ENCODE data around the gene HES5.

Gene HES5

DNA sequence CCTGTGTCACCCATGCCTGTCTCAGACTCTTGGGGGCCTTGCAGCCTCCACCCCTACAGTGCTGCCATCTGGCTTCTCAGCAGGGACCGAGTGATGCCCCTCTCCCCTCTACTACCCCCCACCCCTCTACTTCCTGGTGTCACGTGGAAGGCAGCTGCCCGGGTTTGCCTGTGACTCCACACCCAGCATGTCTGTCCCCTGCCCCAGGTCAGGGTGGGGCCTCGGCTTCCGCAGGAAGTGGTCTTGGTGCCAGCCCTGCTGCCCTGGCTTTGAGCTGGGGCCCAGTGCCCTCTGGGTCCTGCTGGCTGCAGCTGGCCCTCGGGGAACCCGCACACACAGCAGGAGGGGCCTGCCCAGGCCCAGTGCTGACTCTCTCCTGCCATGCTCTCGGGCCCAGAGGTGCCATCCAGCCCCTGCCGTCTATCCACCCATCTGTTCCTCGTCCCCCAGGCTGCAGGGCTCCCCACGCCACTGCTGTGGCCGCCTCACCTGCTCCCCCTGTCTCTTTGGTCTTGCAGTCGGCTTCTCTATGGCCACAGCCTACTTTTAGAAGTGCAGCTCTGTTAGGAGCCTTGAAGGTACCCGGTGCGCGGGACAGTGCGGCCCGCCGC, 30.0 kb downstream of the HES5 start:
- Histone ChIP-seq H3K4me3 (ENCODE audit: insufficient read length, low read depth) (no peak overlapping the region), H3K36me3 (ENCODE audit: insufficient read depth, insufficient read length, low read length) (no peaks in the 10 kb centered on the region), H3K4me1 (ENCODE audit: insufficient read depth, insufficient read length) (peaks cover 3% of the 10 kb centered on the region), H3K27me3 (ENCODE audit: insufficient read depth, insufficient read length) (no peaks in the 10 kb centered on the region), H3K9me3 (ENCODE audit: insufficient read depth, low read length) (no peaks in the 10 kb centered on the region), H3K9ac (ENCODE audit: insufficient read length, low read depth) (no peak overlapping the region)
- no peak for DNase-seq (ENCODE audit: low read depth, low spot score)
- TF ChIP-seq YY1 (IDR thresholded peaks at IDR 0.05; ENCODE audit: insufficient read depth, insufficient read length): no peak
- TF ChIP-seq ZNF274 (IDR thresholded peaks at IDR 0.05; ENCODE audit: low read depth, low read length): no peak
- TF ChIP-seq SUZ12 (IDR thresholded peaks at IDR 0.05; ENCODE audit: extremely low read depth, insufficient read depth, insufficient read length): no peak

DNA sequence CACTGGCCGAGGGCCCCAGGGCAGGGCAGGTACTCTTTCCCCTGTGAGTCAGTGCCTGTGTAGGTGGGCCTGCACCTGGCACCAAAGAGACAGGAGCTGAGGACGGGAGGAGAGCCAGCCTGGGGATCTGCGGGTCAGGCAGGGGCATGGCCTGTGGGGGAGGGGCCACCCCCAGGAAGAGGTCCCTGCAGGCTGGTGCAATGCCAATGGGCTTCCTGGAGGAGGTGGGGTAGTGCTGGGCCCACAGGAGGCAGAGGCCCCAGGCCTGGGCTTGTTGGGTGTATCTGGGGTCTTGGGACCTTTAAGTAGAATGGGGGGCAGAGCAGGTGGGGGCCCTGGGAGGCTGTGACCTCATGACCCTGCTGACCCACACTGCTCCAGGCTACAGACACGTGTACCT, 30.8 kb downstream of the HES5 start:
- no peaks in the 10 kb centered on the region for H3K9me3 ChIP-seq (ENCODE audit: insufficient read depth, low read length)
- no peak overlapping the region for H3K9ac ChIP-seq (ENCODE audit: insufficient read length, low read depth)
- no peaks in the 10 kb centered on the region for H3K36me3 ChIP-seq (ENCODE audit: insufficient read depth, insufficient read length, low read length)
- H3K4me1 ChIP-seq (ENCODE audit: insufficient read depth, insufficient read length): peaks cover 3% of the 10 kb centered on the region
- H3K4me3 ChIP-seq (ENCODE audit: insufficient read length, low read depth): no peak overlapping the region
- H3K27me3 ChIP-seq (ENCODE audit: insufficient read depth, insufficient read length): no peaks in the 10 kb centered on the region
- TF ChIP-seq ZNF274 (IDR thresholded peaks at IDR 0.05; ENCODE audit: low read depth, low read length) (no peak), SUZ12 (IDR thresholded peaks at IDR 0.05; ENCODE audit: extremely low read depth, insufficient read depth, insufficient read length) (no peak), YY1 (IDR thresholded peaks at IDR 0.05; ENCODE audit: insufficient read depth, insufficient read length) (no peak)
- DNase-seq (ENCODE audit: low read depth, low spot score): no peak

DNA sequence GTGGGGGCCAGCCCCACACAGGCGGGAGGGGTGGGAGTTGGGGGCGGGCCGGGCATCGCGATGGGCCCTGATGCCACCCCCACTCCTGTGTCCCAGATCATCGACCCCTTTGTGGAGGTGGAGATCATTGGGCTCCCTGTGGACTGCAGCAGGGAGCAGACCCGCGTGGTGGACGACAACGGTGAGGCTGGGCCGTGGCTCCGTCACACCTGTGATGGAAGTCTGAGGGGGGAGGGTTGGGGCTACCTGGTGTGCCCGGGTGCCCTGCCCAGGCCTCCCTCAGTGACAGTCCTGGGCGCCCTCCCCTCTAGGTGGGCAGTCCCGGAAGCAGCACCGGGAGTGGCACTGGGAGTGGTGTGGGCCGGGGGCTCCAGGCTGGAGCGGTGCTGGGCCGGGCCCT, 31.4 kb downstream of the HES5 start:
- no peaks in the 10 kb centered on the region for H3K27me3 ChIP-seq (ENCODE audit: insufficient read depth, insufficient read length)
- no peak overlapping the region for H3K9ac ChIP-seq (ENCODE audit: insufficient read length, low read depth)
- no peak for DNase-seq (ENCODE audit: low read depth, low spot score)
- no peak overlapping the region for H3K4me3 ChIP-seq (ENCODE audit: insufficient read length, low read depth)
- TF ChIP-seq SUZ12 (IDR thresholded peaks at IDR 0.05; ENCODE audit: extremely low read depth, insufficient read depth, insufficient read length) (no peak), YY1 (IDR thresholded peaks at IDR 0.05; ENCODE audit: insufficient read depth, insufficient read length) (no peak), ZNF274 (IDR thresholded peaks at IDR 0.05; ENCODE audit: low read depth, low read length) (no peak)
- no peaks in the 10 kb centered on the region for H3K36me3 ChIP-seq (ENCODE audit: insufficient read depth, insufficient read length, low read length)
- H3K9me3 ChIP-seq (ENCODE audit: insufficient read depth, low read length): no peaks in the 10 kb centered on the region
- H3K4me1 ChIP-seq (ENCODE audit: insufficient read depth, insufficient read length): peaks cover 6% of the 10 kb centered on the region

DNA sequence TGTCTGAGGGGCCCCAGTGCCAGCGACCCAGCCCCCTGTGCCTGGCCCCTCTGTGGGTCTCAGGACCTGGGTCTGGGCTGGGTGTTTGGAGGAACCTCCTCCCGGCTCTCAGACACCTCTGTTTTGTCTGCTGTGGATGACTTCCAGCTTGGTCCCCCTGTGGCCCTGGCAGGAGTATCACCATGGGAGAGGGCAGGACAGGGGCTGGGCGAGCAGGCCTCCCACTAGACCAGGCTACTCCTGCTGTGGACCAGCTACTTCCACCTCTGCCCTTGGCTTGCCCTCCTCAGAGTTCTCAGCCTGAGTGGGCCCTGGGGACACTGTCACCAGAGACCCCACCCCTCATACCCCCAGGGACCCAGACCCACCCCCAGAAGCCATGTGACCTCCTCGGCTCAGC, 32.2 kb downstream of the HES5 start:
- Histone ChIP-seq H3K9me3 (ENCODE audit: insufficient read depth, low read length) (no peaks in the 10 kb centered on the region), H3K4me3 (ENCODE audit: insufficient read length, low read depth) (no peak overlapping the region), H3K27me3 (ENCODE audit: insufficient read depth, insufficient read length) (no peaks in the 10 kb centered on the region), H3K9ac (ENCODE audit: insufficient read length, low read depth) (no peak overlapping the region), H3K4me1 (ENCODE audit: insufficient read depth, insufficient read length) (peaks cover 4% of the 10 kb centered on the region), H3K36me3 (ENCODE audit: insufficient read depth, insufficient read length, low read length) (no peaks in the 10 kb centered on the region)
- no peak for DNase-seq (ENCODE audit: low read depth, low spot score)
- TF ChIP-seq YY1 (IDR thresholded peaks at IDR 0.05; ENCODE audit: insufficient read depth, insufficient read length) (no peak), SUZ12 (IDR thresholded peaks at IDR 0.05; ENCODE audit: extremely low read depth, insufficient read depth, insufficient read length) (no peak)

DNA sequence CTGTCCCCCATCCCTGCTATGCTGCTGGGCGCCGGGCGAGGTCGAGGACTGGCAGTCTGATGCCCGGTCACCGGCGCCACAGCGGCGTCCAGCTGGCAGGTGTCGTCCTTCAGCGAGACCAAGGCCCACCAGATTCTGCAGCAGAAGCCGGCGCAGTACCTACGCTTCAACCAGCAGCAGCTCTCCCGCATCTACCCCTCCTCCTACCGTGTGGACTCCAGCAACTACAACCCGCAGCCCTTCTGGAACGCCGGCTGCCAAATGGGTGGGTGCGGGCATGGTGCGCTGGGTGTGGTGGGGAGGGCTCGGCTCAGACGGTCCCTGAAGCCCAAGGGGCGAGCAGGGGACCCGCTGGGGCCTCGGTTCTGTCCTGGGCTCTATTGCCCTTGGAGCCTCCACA, 33.3 kb downstream of the HES5 start:
- Histone ChIP-seq H3K4me1 (ENCODE audit: insufficient read depth, insufficient read length) (peaks cover 4% of the 10 kb centered on the region), H3K4me3 (ENCODE audit: insufficient read length, low read depth) (no peak overlapping the region)

DNA sequence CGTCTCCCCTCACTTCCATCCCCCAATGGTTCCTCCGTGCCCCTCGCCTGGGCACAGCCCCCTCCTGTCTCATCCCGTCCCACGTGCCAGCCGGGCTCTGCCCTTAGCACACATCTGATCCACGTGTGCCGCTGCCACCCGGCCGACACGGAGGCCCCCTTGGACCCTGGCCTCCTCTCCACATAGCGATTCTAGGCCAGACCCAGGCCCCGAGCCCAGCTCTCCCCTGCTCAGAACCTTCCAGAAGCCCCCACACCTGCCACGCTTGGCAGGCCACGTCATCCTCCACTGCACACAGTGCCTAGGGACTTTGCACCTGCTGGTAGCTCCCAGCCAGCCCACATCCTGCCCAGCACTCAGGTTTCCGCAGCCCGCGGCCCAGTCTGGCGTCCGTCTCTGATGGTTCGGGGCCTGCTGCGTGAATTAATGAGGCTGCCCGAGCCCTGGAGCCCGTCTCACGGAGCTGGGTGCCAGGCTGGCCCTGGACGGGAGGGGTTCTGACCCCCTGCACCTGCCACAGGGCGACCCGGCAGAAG, 33.9 kb downstream of the HES5 start:
- H3K4me3 ChIP-seq (ENCODE audit: insufficient read length, low read depth): no peak overlapping the region
- H3K9me3 ChIP-seq (ENCODE audit: insufficient read depth, low read length): no peaks in the 10 kb centered on the region
- no peaks in the 10 kb centered on the region for H3K27me3 ChIP-seq (ENCODE audit: insufficient read depth, insufficient read length)
- TF ChIP-seq YY1 (IDR thresholded peaks at IDR 0.05; ENCODE audit: insufficient read depth, insufficient read length): no peak
- TF ChIP-seq SUZ12 (IDR thresholded peaks at IDR 0.05; ENCODE audit: extremely low read depth, insufficient read depth, insufficient read length): no peak
- no peak for TF ChIP-seq ZNF274 (IDR thresholded peaks at IDR 0.05; ENCODE audit: low read depth, low read length)
- DNase-seq (ENCODE audit: low read depth, low spot score): no peak
- peaks cover 4% of the 10 kb centered on the region for H3K4me1 ChIP-seq (ENCODE audit: insufficient read depth, insufficient read length)
- no peaks in the 10 kb centered on the region for H3K36me3 ChIP-seq (ENCODE audit: insufficient read depth, insufficient read length, low read length)
- H3K9ac ChIP-seq (ENCODE audit: insufficient read length, low read depth): no peak overlapping the region

More for the DNA sequence above, 33.3 kb downstream of the HES5 start:
- no peak for DNase-seq (ENCODE audit: low read depth, low spot score)
- no peak for TF ChIP-seq YY1 (IDR thresholded peaks at IDR 0.05; ENCODE audit: insufficient read depth, insufficient read length)
- no peak for TF ChIP-seq SUZ12 (IDR thresholded peaks at IDR 0.05; ENCODE audit: extremely low read depth, insufficient read depth, insufficient read length)
- TF ChIP-seq ZNF274 (IDR thresholded peaks at IDR 0.05; ENCODE audit: low read depth, low read length): no peak
- Histone ChIP-seq H3K9ac (ENCODE audit: insufficient read length, low read depth) (no peak overlapping the region), H3K9me3 (ENCODE audit: insufficient read depth, low read length) (no peaks in the 10 kb centered on the region), H3K36me3 (ENCODE audit: insufficient read depth, insufficient read length, low read length) (no peaks in the 10 kb centered on the region), H3K27me3 (ENCODE audit: insufficient read depth, insufficient read length) (no peaks in the 10 kb centered on the region)

DNA sequence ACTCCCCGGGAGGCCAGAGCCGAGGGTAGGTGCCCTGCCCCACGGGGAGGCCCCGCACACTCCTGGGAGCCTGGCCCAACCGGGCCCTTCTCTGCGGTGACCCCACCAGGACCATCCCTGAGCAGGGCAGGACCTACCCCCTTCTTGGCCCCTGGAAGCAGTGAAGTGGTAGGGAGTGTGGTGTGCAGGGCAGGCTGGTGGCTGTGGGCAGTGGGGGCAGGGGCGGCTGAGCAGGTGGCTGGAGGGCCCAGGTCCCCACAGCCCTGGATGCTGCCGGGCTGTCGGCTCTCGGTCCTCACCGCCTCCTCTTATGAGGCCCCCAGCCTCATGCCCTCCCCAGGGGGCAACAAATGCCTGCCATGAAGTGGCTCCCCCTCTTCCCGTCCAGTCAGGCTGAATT, 34.5 kb downstream of the HES5 start:
- no peaks in the 10 kb centered on the region for H3K9me3 ChIP-seq (ENCODE audit: insufficient read depth, low read length)
- no peak for TF ChIP-seq SUZ12 (IDR thresholded peaks at IDR 0.05; ENCODE audit: extremely low read depth, insufficient read depth, insufficient read length)
- TF ChIP-seq ZNF274 (IDR thresholded peaks at IDR 0.05; ENCODE audit: low read depth, low read length): no peak
- no peak for TF ChIP-seq YY1 (IDR thresholded peaks at IDR 0.05; ENCODE audit: insufficient read depth, insufficient read length)
- H3K27me3 ChIP-seq (ENCODE audit: insufficient read depth, insufficient read length): no peaks in the 10 kb centered on the region
- H3K36me3 ChIP-seq (ENCODE audit: insufficient read depth, insufficient read length, low read length): no peaks in the 10 kb centered on the region
- peaks cover 4% of the 10 kb centered on the region for H3K4me1 ChIP-seq (ENCODE audit: insufficient read depth, insufficient read length)
- H3K4me3 ChIP-seq (ENCODE audit: insufficient read length, low read depth): no peak overlapping the region
- no peak for DNase-seq (ENCODE audit: low read depth, low spot score)
- H3K9ac ChIP-seq (ENCODE audit: insufficient read length, low read depth): no peak overlapping the region

Measured in NT2/D1 (cell line).